Measurements from ENCODE around the gene RCSD1.

Gene RCSD1

DNA sequence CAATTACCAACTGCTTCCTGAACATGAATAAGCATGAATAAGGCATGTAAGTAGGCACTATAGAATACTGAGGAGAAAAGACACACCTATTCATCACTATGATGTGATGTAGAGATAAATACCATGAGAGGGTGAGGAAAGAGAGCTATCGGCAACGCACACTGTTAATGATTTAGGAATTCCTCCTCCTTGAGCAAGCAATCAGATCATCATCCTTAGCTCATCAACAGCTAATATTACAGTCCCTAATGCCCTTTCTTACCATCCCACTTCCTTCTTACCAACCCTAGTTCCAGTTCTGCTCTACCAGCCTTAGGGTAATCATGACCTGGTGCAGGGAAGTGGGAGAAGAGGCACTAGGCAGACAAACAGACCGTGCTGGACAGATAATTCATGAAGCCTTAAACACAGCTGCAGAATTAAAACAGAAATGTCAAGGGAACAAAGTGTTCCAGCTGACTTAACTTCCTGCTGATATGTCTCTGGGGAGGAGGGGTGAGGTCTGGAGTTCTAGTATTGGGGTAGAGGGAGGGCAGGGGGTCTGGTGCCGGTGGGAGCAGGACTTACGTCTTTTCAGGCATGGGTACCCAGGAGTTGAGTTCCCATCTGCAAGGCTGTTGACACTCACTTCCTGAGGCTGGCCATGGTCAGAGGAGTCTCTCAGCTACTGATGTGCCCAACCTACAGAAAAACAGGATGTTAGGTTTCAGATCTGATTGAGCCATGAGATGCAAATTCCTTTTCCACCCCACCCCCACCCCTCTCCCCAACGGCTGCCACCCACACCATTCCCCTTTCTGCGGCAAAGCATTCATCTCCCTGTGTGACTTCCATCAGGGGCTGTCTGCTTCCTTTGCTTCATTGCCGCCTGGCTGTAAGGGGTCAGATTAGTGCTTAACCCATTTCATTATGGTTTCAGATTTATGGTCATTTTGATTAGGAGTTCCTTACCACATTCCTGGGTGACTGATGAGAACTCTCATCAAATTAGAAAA is 12.6 kb upstream of the RCSD1 start:
- no peaks in the 10 kb centered on the region for H3K27me3 ChIP-seq (replicated peaks; ENCODE audit: control insufficient read depth, insufficient read depth, low read length, poor library complexity, severe bottlenecking)
- H3K4me3 ChIP-seq (ENCODE audit: insufficient read depth, low read depth, low read length, poor library complexity, severe bottlenecking) = peak overlapping the region; percentile 26

DNA sequence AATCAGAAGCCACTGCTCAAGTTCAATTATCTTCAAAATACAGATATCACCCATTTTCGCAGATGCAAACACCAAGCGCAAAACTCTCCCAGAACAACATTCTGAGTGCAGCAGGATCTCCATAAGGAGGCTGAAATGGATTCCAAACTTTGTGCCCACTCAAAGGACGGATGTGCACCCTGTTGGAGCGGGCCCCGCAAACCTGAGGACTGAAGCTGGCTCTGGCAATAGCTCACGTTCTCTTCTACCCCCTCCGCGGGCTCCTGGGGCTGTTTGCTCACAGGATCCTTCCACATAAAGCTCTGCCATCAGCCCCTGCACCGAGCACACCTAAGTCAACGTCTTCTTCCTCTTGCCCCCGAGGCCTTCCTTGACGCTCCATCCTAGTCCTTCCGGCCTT is 11.7 kb upstream of the RCSD1 start:
- Histone ChIP-seq H3K4me3 (ENCODE audit: insufficient read depth, low read depth, low read length, poor library complexity, severe bottlenecking) (no peak overlapping the region), H3K36me3 (ENCODE audit: control insufficient read depth, insufficient read depth, low read length) (no peaks in the 10 kb centered on the region), H3K4me1 (ENCODE audit: control insufficient read depth, insufficient read depth, low read length, poor library complexity, severe bottlenecking) (peaks cover 26% of the 10 kb centered on the region), H3K27ac (ENCODE audit: insufficient read depth, low read length, poor library complexity, severe bottlenecking) (no peak overlapping the region), H3K27me3 (replicated peaks; ENCODE audit: control insufficient read depth, insufficient read depth, low read length, poor library complexity, severe bottlenecking) (no peaks in the 10 kb centered on the region), H3K9me3 (ENCODE audit: control insufficient read depth, low read length) (no peaks in the 10 kb centered on the region)
- DNase-seq = no peak

More for the DNA sequence above, 12.6 kb upstream of the RCSD1 start:
- no peak for DNase-seq
- H3K9me3 ChIP-seq (ENCODE audit: control insufficient read depth, low read length) = no peaks in the 10 kb centered on the region
- peaks cover 26% of the 10 kb centered on the region for H3K4me1 ChIP-seq (ENCODE audit: control insufficient read depth, insufficient read depth, low read length, poor library complexity, severe bottlenecking)
- H3K27ac ChIP-seq (ENCODE audit: insufficient read depth, low read length, poor library complexity, severe bottlenecking) = peak overlapping the region; percentile 28
- no peaks in the 10 kb centered on the region for H3K36me3 ChIP-seq (ENCODE audit: control insufficient read depth, insufficient read depth, low read length)

DNA sequence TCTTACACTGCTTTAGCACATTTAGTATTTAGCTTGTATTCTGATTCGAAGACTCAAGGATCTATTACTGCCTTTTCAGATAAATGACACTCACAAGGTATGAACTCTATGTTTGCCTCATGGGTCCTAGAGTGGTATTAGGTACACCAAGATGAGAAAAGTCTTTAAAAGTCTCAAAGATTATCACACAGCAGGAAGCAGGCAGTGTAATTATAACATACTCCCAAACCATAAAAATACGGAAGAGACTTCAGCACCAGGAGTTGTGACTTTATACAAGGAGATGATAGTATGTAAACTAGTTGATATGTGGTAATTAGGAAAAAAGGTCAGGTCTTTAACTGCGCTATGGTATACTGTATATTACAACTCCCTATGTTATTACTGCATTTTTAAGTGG is 11.2 kb upstream of the RCSD1 start:
- no peaks in the 10 kb centered on the region for H3K36me3 ChIP-seq (ENCODE audit: control insufficient read depth, insufficient read depth, low read length)
- DNase-seq = no peak
- no peak overlapping the region for H3K27ac ChIP-seq (ENCODE audit: insufficient read depth, low read length, poor library complexity, severe bottlenecking)
- no peaks in the 10 kb centered on the region for H3K9me3 ChIP-seq (ENCODE audit: control insufficient read depth, low read length)
- H3K4me1 ChIP-seq (ENCODE audit: control insufficient read depth, insufficient read depth, low read length, poor library complexity, severe bottlenecking) = peaks cover 26% of the 10 kb centered on the region
- H3K4me3 ChIP-seq (ENCODE audit: insufficient read depth, low read depth, low read length, poor library complexity, severe bottlenecking) = no peak overlapping the region
- no peaks in the 10 kb centered on the region for H3K27me3 ChIP-seq (replicated peaks; ENCODE audit: control insufficient read depth, insufficient read depth, low read length, poor library complexity, severe bottlenecking)

DNA sequence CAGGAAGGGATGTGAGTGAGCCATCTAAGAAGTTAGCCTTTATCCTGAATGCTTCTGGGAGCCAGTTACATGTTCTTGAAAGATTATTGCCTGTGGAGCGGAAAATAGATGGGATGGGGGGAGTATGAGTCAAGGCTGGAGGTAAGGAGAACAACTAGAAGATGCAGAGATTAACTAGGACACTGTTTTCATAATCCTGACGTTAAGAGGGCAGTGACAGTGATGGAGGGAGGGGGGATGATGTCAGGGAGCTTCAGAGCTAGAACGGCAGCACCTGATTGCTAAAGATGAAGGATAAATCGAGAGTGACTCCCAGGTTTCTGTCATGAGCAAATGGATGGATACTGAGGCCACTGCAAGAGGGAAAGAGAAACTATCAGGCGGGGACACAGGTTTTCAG is 10.0 kb upstream of the RCSD1 start:
- H3K4me1 ChIP-seq (ENCODE audit: control insufficient read depth, insufficient read depth, low read length, poor library complexity, severe bottlenecking) = peaks cover 26% of the 10 kb centered on the region

DNA sequence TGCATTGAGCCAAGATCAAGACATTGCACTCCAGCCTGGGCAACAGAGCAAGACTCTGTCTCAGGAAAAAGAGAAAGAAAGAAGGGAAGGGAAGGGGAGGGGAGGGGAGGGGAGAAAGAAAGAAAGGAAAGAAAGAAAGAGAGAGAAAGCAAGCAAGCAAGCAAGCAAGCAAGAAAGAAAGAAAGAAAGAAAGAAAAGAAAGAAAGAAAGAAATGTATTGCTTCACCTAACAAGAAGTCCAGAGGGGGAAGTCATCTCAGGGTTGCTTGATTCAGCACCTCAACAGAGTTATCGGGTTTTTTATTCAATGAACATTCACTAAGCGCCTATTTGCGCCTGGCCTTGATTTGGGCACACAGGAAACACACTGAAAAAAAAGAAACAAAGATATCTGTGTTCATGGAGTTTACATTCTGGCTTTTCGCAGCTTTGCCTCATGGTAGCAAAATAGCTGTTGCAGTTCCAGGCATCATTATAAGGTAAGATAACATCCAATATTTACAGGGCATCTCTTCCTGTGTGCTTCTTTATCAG is 8.2 kb upstream of the RCSD1 start:
- Histone ChIP-seq H3K27me3 (replicated peaks; ENCODE audit: control insufficient read depth, insufficient read depth, low read length, poor library complexity, severe bottlenecking) (no peaks in the 10 kb centered on the region), H3K9me3 (ENCODE audit: control insufficient read depth, low read length) (no peaks in the 10 kb centered on the region), H3K36me3 (ENCODE audit: control insufficient read depth, insufficient read depth, low read length) (no peaks in the 10 kb centered on the region), H3K27ac (ENCODE audit: insufficient read depth, low read length, poor library complexity, severe bottlenecking) (peak overlapping the region; percentile 3), H3K4me3 (ENCODE audit: insufficient read depth, low read depth, low read length, poor library complexity, severe bottlenecking) (no peak overlapping the region), H3K4me1 (ENCODE audit: control insufficient read depth, insufficient read depth, low read length, poor library complexity, severe bottlenecking) (peaks cover 19% of the 10 kb centered on the region)
- DNase-seq = no peak

More for the DNA sequence above, 10.0 kb upstream of the RCSD1 start:
- Histone ChIP-seq H3K9me3 (ENCODE audit: control insufficient read depth, low read length) (no peaks in the 10 kb centered on the region), H3K36me3 (ENCODE audit: control insufficient read depth, insufficient read depth, low read length) (no peaks in the 10 kb centered on the region), H3K27me3 (replicated peaks; ENCODE audit: control insufficient read depth, insufficient read depth, low read length, poor library complexity, severe bottlenecking) (no peaks in the 10 kb centered on the region), H3K4me3 (ENCODE audit: insufficient read depth, low read depth, low read length, poor library complexity, severe bottlenecking) (no peak overlapping the region), H3K27ac (ENCODE audit: insufficient read depth, low read length, poor library complexity, severe bottlenecking) (no peak overlapping the region)
- no peak for DNase-seq

DNA sequence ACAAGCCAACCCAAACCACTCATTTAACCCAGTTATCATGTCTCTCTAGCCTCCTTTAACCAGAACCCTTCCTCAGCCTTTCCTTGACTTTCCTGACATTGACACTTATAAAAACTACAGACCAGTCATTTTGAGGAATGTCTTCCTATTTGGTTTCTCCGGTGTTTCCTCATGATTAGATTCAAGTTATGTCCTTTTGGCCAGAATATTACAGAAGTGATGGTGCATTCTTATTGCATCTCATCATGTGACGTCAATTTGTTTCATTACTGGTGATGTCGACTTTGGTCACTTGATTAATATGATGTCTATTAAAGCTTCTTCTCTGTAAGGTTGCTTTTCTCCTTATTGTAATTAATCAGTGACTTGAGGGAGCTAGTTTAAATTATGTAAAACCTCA is 6.1 kb upstream of the RCSD1 start:
- DNase-seq = no peak
- Histone ChIP-seq H3K4me1 (ENCODE audit: control insufficient read depth, insufficient read depth, low read length, poor library complexity, severe bottlenecking) (peaks cover 18% of the 10 kb centered on the region), H3K9me3 (ENCODE audit: control insufficient read depth, low read length) (no peaks in the 10 kb centered on the region), H3K27ac (ENCODE audit: insufficient read depth, low read length, poor library complexity, severe bottlenecking) (no peak overlapping the region), H3K4me3 (ENCODE audit: insufficient read depth, low read depth, low read length, poor library complexity, severe bottlenecking) (no peak overlapping the region), H3K27me3 (replicated peaks; ENCODE audit: control insufficient read depth, insufficient read depth, low read length, poor library complexity, severe bottlenecking) (no peaks in the 10 kb centered on the region), H3K36me3 (ENCODE audit: control insufficient read depth, insufficient read depth, low read length) (no peaks in the 10 kb centered on the region)

DNA sequence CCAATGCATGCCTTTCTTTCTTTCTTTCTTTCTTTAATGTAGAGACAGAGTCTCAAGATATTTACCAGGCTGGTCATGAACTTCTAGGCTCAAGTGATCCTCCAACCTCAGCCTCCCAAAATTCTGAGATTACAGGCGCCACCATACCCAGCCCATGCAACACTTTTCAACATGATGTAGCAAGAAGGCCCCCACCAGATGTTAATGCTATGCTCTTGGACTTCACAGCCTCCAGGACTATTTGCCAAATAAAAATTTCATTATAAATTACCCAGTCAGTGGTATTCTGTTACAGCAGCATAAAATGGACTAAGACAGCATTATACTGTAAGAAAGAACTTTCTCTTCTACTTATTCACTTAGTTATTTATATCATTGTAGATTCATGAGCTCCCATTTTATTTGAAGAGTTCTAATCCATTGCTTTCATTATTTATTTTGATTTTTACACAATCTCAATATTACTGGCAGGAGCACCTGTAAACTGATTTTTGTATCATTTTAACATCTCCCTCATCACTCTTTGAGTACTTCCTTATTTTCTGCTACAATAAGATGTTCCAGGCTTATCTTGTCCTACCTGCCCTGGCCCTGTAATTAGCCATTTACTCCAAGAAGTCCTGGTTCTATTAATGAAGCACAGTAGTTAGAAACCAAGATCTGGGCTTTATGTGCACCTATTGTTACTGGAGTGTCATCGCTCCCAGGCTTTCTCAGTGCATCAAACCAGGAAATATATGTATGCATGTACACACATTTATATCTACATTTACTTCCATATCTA is 4.8 kb upstream of the RCSD1 start:
- Histone ChIP-seq H3K4me1 (ENCODE audit: control insufficient read depth, insufficient read depth, low read length, poor library complexity, severe bottlenecking) (peaks cover 25% of the 10 kb centered on the region), H3K27me3 (replicated peaks; ENCODE audit: control insufficient read depth, insufficient read depth, low read length, poor library complexity, severe bottlenecking) (no peaks in the 10 kb centered on the region), H3K36me3 (ENCODE audit: control insufficient read depth, insufficient read depth, low read length) (no peaks in the 10 kb centered on the region), H3K27ac (ENCODE audit: insufficient read depth, low read length, poor library complexity, severe bottlenecking) (no peak overlapping the region), H3K4me3 (ENCODE audit: insufficient read depth, low read depth, low read length, poor library complexity, severe bottlenecking) (no peak overlapping the region), H3K9me3 (ENCODE audit: control insufficient read depth, low read length) (no peaks in the 10 kb centered on the region)
- DNase-seq = no peak

DNA sequence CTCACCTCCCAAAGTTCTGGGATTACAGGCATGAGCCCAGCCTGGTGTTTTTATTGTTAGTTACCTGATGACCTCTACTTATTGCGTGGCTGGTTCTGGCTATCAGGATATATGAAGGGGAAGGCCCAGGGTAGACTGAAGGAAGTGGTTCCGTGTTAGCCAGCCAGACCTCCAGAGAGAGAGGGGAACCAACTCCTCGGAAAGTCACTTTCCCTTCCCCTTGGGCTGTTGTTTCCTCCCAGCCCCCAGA is 2.5 kb upstream of the RCSD1 start:
- peak overlapping the region; percentile 92 for H3K27ac ChIP-seq (ENCODE audit: insufficient read depth, low read length, poor library complexity, severe bottlenecking)
- no peaks in the 10 kb centered on the region for H3K36me3 ChIP-seq (ENCODE audit: control insufficient read depth, insufficient read depth, low read length)
- H3K27me3 ChIP-seq (replicated peaks; ENCODE audit: control insufficient read depth, insufficient read depth, low read length, poor library complexity, severe bottlenecking) = no peaks in the 10 kb centered on the region
- H3K9me3 ChIP-seq (ENCODE audit: control insufficient read depth, low read length) = no peaks in the 10 kb centered on the region
- no peak for DNase-seq
- H3K4me1 ChIP-seq (ENCODE audit: control insufficient read depth, insufficient read depth, low read length, poor library complexity, severe bottlenecking) = peaks cover 30% of the 10 kb centered on the region
- no peak overlapping the region for H3K4me3 ChIP-seq (ENCODE audit: insufficient read depth, low read depth, low read length, poor library complexity, severe bottlenecking)

DNA sequence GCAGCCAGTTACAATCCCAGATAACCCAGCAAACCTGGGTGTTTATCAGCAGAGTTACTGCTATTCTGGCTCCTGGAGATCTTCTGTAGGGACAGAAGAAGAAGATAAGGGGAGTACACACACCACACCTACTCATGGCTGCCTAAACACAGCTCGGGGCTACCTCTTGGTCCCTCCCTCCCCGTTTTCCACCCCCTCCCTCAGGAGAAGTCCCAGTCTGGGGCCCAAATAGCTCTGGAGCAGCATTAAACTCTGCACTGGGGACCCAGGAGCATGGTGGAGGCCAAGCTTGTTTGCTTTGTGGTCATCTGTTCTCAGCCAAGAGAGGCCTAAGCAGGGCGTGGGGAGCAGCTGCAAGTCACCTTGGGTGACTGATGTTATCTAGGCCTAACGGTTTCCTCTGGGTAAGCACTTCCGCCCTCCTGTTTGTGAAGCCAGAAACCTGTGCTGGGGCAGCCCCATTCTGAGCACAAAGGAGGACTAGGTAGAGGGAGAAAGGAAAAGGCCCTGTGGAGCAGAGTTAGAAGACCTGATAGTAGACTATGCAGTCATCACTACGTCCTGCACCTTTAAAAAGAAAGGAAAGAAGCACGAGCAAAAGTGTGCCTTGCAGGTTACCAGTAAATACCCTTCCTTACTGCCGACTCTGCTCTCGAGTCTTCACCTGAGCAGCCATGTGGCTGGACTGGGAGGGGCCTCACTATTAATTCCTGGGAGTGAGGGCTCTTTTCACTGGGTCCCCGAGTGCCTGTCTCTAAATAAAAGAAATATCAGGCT is 2.0 kb upstream of the RCSD1 start:
- no peaks in the 10 kb centered on the region for H3K27me3 ChIP-seq (replicated peaks; ENCODE audit: control insufficient read depth, insufficient read depth, low read length, poor library complexity, severe bottlenecking)
- DNase-seq = peak; percentile 74 to 77 (median 76)
- no peak overlapping the region for H3K4me3 ChIP-seq (ENCODE audit: insufficient read depth, low read depth, low read length, poor library complexity, severe bottlenecking)

More for the DNA sequence above, 2.0 kb upstream of the RCSD1 start:
- H3K27ac ChIP-seq (ENCODE audit: insufficient read depth, low read length, poor library complexity, severe bottlenecking) = peak overlapping the region; percentile 92
- no peaks in the 10 kb centered on the region for H3K36me3 ChIP-seq (ENCODE audit: control insufficient read depth, insufficient read depth, low read length)
- peaks cover 35% of the 10 kb centered on the region for H3K4me1 ChIP-seq (ENCODE audit: control insufficient read depth, insufficient read depth, low read length, poor library complexity, severe bottlenecking)
- no peaks in the 10 kb centered on the region for H3K9me3 ChIP-seq (ENCODE audit: control insufficient read depth, low read length)
